RWPE1 (cell line): Measurements from ENCODE around the gene MET.
A peak's percentile ranks its signal among the peaks of the same experiment; 100 is the strongest.

ENCODE experiments used
- CTCF ChIA-PET: fragments of 350-600 bp; sonication (Branson Sonifier 250); formaldehyde crosslinking; extraction: SDS; loops from one replicate; lab custom pipeline; 2021; lab: Yijun Ruan, JAX
- POLR2A ChIA-PET: fragments of 400-600 bp; formaldehyde crosslinking; extraction: SDS; loops from one replicate; lab custom pipeline; 2020; ENCODE audit warnings: antibody characterized with exemption; ENCODE audit not compliant: low non-redundant PET; lab: Yijun Ruan, JAX
- DNase-seq: peaks from one replicate; pipeline ENCODE4 v3.0.0; 2012; ENCODE audit warnings: low spot score
- H3K27ac ChIP-seq: fragments of 450-650 bp; 2 replicates; pipeline ENCODE4 v1.5.1; 2017
- CTCF ChIP-seq: fragments of 450-650 bp; conservative IDR thresholded peaks from 2 replicates; pipeline ENCODE4 v1.5.1; 2017; ENCODE audit warnings: low read depth, mild to moderate bottlenecking

Gene MET

GRCh38 chr7:116699722-116700120 lies 27.7 kb downstream of the MET start:
- ChIA-PET CTCF (no interaction called here), POLR2A (interaction anchor here (0.7 kb wide), 1 partner anchor 25 kb away, joined by 4 read pairs; no protein-coding TSS in a partner anchor)
- no peak for DNase-seq
- no peak for TF ChIP-seq CTCF
- H3K27ac ChIP-seq: no peak overlapping the region

GRCh38 chr7:116702046-116702785 lies 30.2 kb downstream of the MET start:
- H3K27ac ChIP-seq: no peak overlapping the region
- no peak for TF ChIP-seq CTCF
- DNase-seq: peak; percentile 59
- ChIA-PET POLR2A (no interaction called here), CTCF (interaction anchor here (0.5 to 0.6 kb wide), 2 partner anchors 64 to 173 kb away, joined by 3 to 5 read pairs; no protein-coding TSS in a partner anchor)

GRCh38 chr7:116704650-116705228 lies 32.7 kb downstream of the MET start:
- H3K27ac ChIP-seq: no peak overlapping the region
- ChIA-PET CTCF (no interaction called here), POLR2A (no interaction called here)
- TF ChIP-seq CTCF: no peak
- DNase-seq: no peak

- no peak for DNase-seq
- no peak overlapping the region for H3K27ac ChIP-seq
- TF ChIP-seq CTCF: no peak
- CTCF ChIA-PET: no interaction called here
- POLR2A ChIA-PET: no interaction called here
Observed at GRCh38 chr7:116705419-116705818, 33.4 kb downstream of the MET start.

GRCh38 chr7:116706668-116707126 lies 34.7 kb downstream of the MET start:
- POLR2A ChIA-PET: interaction anchor here (0.5 to 0.7 kb wide), 2 partner anchors 29 to 506 kb away, joined by 3 to 6 read pairs; no protein-coding TSS in a partner anchor
- DNase-seq: peak; percentile 60
- CTCF ChIA-PET: interaction anchor here (0.6 kb wide), 1 partner anchor 501 kb away, joined by 4 read pairs; no protein-coding TSS in a partner anchor
- no peak for TF ChIP-seq CTCF
- no peak overlapping the region for H3K27ac ChIP-seq

GRCh38 chr7:116707289-116707688 lies 35.3 kb downstream of the MET start:
- no peak for DNase-seq
- no peak for TF ChIP-seq CTCF
- POLR2A ChIA-PET: interaction anchor here (0.5 kb wide), 1 partner anchor 507 kb away, joined by 3 read pairs; no protein-coding TSS in a partner anchor

More at GRCh38 chr7:116707289-116707688, 35.3 kb downstream of the MET start:
- CTCF ChIA-PET: interaction anchor here (0.6 kb wide), 1 partner anchor 501 kb away, joined by 4 read pairs; no protein-coding TSS in a partner anchor
- H3K27ac ChIP-seq: no peak overlapping the region
